ENCODE results near the gene ZNRF1. TPM values are rescaled to one million over a fixed set of nuclear protein-coding genes. Genes with fewer than 3 reads are reported as not detected.

ZNRF1 gene
- total and polyA plus RNA-seq, 2 donors from 2014 or later, result 10.8 to 23.1 TPM

DNA sequence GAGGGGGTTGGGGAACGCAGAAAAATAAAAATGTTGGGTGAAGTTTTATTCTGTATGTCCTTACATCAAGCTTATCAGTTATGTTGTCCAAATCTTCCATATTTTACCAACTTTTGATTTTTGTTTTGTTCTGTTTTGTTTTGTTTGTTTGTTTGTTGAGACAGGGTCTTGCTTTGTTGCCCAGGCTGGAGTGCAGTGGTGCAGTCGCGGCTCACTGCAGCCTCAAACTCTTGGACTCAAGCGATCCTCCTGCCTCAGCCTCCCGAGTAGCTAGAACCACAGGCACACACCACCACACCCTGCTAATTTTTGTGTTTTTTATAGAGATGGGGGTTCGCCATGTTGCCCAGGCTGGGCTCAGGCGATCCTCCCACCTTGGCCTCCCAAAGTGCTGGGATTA lies 20.8 kb downstream of the ZNRF1 start:
- Histone ChIP-seq H3K27me3 (ENCODE audit: control insufficient read depth, insufficient read depth, low read length) (no peaks in the 10 kb centered on the region), H3K36me3 (ENCODE audit: control insufficient read depth in 2 of 3, insufficient read depth in 3 of 3, low read length in 3 of 3) (no peaks in the 10 kb centered on the region), H3K4me3 (ENCODE audit: low read length in 3 of 3) (no peak overlapping the region), H3K9me3 (ENCODE audit: control insufficient read depth in 2 of 3, insufficient read depth in 1 of 3, low read length in 3 of 3) (no peaks in the 10 kb centered on the region), H3K9ac (ENCODE audit: low read length in 3 of 3) (no peak overlapping the region), H3K4me1 (ENCODE audit: control insufficient read depth in 2 of 3, insufficient read depth in 2 of 3, low read depth in 1 of 3, low read length in 3 of 3) (peaks cover 0 to 4% (median 0%) of the 10 kb centered on the region in 3 donors), H3K27ac (ENCODE audit: low read depth in 2 of 2, low read length in 2 of 2) (no peak overlapping the region)
- TF ChIP-seq, protein P1, sequence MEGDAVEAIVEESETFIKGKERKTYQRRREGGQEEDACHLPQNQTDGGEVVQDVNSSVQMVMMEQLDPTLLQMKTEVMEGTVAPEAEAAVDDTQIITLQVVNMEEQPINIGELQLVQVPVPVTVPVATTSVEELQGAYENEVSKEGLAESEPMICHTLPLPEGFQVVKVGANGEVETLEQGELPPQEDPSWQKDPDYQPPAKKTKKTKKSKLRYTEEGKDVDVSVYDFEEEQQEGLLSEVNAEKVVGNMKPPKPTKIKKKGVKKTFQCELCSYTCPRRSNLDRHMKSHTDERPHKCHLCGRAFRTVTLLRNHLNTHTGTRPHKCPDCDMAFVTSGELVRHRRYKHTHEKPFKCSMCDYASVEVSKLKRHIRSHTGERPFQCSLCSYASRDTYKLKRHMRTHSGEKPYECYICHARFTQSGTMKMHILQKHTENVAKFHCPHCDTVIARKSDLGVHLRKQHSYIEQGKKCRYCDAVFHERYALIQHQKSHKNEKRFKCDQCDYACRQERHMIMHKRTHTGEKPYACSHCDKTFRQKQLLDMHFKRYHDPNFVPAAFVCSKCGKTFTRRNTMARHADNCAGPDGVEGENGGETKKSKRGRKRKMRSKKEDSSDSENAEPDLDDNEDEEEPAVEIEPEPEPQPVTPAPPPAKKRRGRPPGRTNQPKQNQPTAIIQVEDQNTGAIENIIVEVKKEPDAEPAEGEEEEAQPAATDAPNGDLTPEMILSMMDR (IDR thresholded peaks at IDR 0.05; ENCODE audit: borderline replicate concordance, extremely low read depth, insufficient read depth), result no peak
- no peak for DNase-seq
- FAIRE-seq, result no peak
- intact Hi-C loops (cut with DNase I), result no loop called here

DNA sequence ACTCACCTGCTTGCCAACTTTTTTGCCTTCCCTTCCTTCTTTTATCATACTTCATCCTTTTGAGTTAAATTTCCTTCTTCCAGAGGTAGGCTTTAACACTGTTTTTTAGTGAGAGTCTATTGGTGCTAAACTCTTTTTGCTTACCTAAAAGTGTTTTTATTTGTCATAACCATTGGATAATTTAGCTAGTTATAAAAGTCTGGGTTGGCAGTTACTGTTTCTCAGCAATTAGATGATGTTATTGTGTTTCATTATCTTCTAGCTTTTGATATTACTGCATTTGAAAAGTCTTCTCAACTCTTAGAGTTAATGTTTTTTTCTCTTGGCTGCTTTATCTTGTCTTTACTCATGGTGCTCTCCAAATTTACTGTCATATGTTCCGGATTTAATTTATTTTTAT lies 22.6 kb downstream of the ZNRF1 start:
- Histone ChIP-seq H3K27ac (ENCODE audit: low read depth in 2 of 2, low read length in 2 of 2) (no peak overlapping the region), H3K27me3 (ENCODE audit: control insufficient read depth, insufficient read depth, low read length) (no peaks in the 10 kb centered on the region), H3K4me1 (ENCODE audit: control insufficient read depth in 2 of 3, insufficient read depth in 2 of 3, low read depth in 1 of 3, low read length in 3 of 3) (peaks cover 0 to 4% (median 0%) of the 10 kb centered on the region in 3 donors), H3K36me3 (ENCODE audit: control insufficient read depth in 2 of 3, insufficient read depth in 3 of 3, low read length in 3 of 3) (no peaks in the 10 kb centered on the region), H3K9ac (ENCODE audit: low read length in 3 of 3) (no peak overlapping the region), H3K9me3 (ENCODE audit: control insufficient read depth in 2 of 3, insufficient read depth in 1 of 3, low read length in 3 of 3) (no peaks in the 10 kb centered on the region), H3K4me3 (ENCODE audit: low read length in 3 of 3) (no peak overlapping the region)
- intact Hi-C loops (cut with DNase I), result no loop called here
- DNase-seq, result no peak
- FAIRE-seq, result no peak
- TF ChIP-seq, protein P1 (IDR thresholded peaks at IDR 0.05; ENCODE audit: borderline replicate concordance, extremely low read depth, insufficient read depth), result no peak

DNA sequence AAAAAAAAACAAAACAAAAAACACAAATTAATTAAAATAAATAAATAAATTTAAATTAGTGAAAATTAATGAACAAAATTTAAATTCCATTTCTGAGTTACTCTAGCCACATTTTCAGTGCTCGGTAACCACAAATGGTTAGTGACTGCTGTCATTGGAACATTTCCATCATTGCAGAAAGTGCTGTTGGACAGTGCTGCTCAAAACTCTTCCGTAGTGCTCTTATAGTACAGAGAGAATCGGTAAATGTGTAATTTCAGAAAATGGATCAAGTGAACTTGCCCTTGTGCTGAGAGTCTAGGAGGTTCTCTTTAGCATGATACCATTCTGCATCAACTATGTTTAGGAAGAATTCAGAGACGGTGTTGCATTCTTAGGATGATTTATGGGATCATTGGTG lies 23.7 kb downstream of the ZNRF1 start:
- intact Hi-C loops (cut with DNase I), result no loop called here
- Histone ChIP-seq H3K4me3 (ENCODE audit: low read length in 3 of 3) (no peak overlapping the region), H3K9me3 (ENCODE audit: control insufficient read depth in 2 of 3, insufficient read depth in 1 of 3, low read length in 3 of 3) (no peaks in the 10 kb centered on the region), H3K9ac (ENCODE audit: low read length in 3 of 3) (no peak overlapping the region), H3K27ac (ENCODE audit: low read depth in 2 of 2, low read length in 2 of 2) (no peak overlapping the region), H3K4me1 (ENCODE audit: control insufficient read depth in 2 of 3, insufficient read depth in 2 of 3, low read depth in 1 of 3, low read length in 3 of 3) (peaks cover 0 to 4% (median under 1%) of the 10 kb centered on the region in 3 donors), H3K27me3 (ENCODE audit: control insufficient read depth, insufficient read depth, low read length) (no peaks in the 10 kb centered on the region), H3K36me3 (ENCODE audit: control insufficient read depth in 2 of 3, insufficient read depth in 3 of 3, low read length in 3 of 3) (no peaks in the 10 kb centered on the region)
- DNase-seq (no peak), FAIRE-seq (no peak)
- TF ChIP-seq, protein P1 (IDR thresholded peaks at IDR 0.05; ENCODE audit: borderline replicate concordance, extremely low read depth, insufficient read depth), result no peak

DNA sequence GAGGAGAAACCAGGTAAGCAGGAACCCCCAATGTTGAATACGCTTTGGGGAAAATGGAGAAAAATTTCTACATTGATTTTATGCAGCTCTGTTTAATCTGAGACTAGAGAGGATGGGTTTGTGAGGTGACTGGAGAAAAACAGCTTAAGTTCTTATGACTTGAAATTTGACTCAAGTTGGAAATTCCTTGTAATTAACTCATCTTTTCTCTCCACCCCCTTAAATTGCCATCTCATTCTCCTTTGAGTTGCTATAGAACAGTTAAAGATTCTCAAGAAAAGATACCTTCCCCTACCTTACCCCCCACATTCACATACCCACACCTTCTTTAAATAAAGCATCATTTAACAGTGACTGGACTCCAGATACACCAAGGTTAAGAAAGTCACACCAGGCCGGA lies 24.2 kb downstream of the ZNRF1 start:
- DNase-seq (no peak), FAIRE-seq (no peak)
- H3K4me1 ChIP-seq (ENCODE audit: control insufficient read depth in 2 of 3, insufficient read depth in 2 of 3, low read depth in 1 of 3, low read length in 3 of 3), result peaks cover 0 to 5% (median 0%) of the 10 kb centered on the region in 3 donors
- H3K4me3 ChIP-seq (ENCODE audit: low read length in 3 of 3), result no peak overlapping the region
- H3K36me3 ChIP-seq (ENCODE audit: control insufficient read depth in 2 of 3, insufficient read depth in 3 of 3, low read length in 3 of 3), result no peaks in the 10 kb centered on the region
- no peaks in the 10 kb centered on the region for H3K27me3 ChIP-seq (ENCODE audit: control insufficient read depth, insufficient read depth, low read length)
- no peak overlapping the region for H3K27ac ChIP-seq (ENCODE audit: low read depth in 2 of 2, low read length in 2 of 2)
- TF ChIP-seq, protein P1 (IDR thresholded peaks at IDR 0.05; ENCODE audit: borderline replicate concordance, extremely low read depth, insufficient read depth), result no peak
- no peak overlapping the region for H3K9ac ChIP-seq (ENCODE audit: low read length in 3 of 3)
- intact Hi-C loops (cut with DNase I), result no loop called here
- no peaks in the 10 kb centered on the region for H3K9me3 ChIP-seq (ENCODE audit: control insufficient read depth in 2 of 3, insufficient read depth in 1 of 3, low read length in 3 of 3)
